Astrocyte (in vitro differentiated cells and primary cell): ENCODE measurements around the gene CNTN5.

ENCODE experiments used
- CTCF ChIP-seq: IDR thresholded peaks from 2 replicates; pipeline ENCODE4 v1.5.1; 2011; ENCODE audit warnings: low read depth, mild to moderate bottlenecking, inconsistent platforms, low read length, moderate library complexity; ENCODE audit not compliant: insufficient read depth
- EZH2 ChIP-seq: IDR thresholded peaks from 2 replicates; pipeline ENCODE4 v1.6.1; 2012; ENCODE audit warnings: mild to moderate bottlenecking, low read length, inconsistent platforms; ENCODE audit not compliant: insufficient read depth

- no peak for TF ChIP-seq CTCF
- TF ChIP-seq EZH2 = no peak
These were observed at the start of gene CNTN5 for GRCh38 chr11:99020352-99021225.
